GM19043 (cell line): ENCODE data around the gene NOS1.
"Not testable (repeated sequence)": the region's sequence is repeated elsewhere in the genome, so short reads cannot be mapped to it uniquely, and the experiment has no call there.

ENCODE experiments used
- ATAC-seq: cut with Tn5 transposase; IDR thresholded peaks from one replicate; pipeline ENCODE4 v1.9.1; 2021; ENCODE audit warnings: low read depth; ENCODE audit not compliant: unreplicated experiment

Gene NOS1

DNA sequence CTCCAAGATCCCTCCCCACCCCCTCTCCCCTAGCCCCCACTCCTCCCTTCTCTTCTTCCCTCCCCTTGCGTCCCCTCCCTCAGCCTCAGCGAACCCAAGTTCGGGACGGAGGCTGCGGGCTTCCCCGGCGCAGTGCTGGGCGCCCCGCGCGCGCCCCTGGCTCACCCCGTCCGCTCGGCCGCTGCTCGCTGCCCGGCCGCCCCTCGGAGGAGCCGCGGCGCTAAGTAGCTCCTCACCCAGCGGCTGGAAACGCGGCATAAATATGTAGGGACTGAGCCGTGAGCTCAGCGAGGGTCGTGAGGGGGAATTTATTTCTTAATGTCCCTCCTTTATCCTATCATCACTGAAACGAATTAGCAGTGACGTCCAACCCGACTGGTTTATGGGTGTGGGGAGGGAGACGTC, at the start of gene NOS1:
TSS of gene NOS1 (minus strand) at position 280 of the 405 bp plus-strand sequence. CDS start 30,557 bp downstream, outside the sequence.
- no peak for ATAC-seq

DNA sequence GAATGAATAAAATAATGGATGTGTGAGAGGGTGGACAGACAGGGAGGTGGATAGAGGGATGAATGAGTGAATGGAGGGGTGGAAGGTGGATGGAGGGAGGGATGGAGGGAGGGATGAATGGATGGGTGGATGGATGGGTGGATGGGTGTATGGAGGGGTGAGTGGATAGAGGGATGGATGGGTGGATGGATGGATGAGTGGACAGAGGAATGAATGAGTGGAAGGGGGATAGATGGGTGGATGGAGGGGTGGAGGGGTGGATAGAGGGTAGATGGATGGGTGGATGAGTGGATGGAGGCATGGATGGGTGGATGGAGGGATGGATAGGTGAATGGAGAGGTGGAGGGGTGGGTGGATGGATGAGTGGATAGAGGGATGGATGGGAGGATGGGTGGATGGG, 47.9 kb upstream of the NOS1 start:
- ATAC-seq, result no peak

DNA sequence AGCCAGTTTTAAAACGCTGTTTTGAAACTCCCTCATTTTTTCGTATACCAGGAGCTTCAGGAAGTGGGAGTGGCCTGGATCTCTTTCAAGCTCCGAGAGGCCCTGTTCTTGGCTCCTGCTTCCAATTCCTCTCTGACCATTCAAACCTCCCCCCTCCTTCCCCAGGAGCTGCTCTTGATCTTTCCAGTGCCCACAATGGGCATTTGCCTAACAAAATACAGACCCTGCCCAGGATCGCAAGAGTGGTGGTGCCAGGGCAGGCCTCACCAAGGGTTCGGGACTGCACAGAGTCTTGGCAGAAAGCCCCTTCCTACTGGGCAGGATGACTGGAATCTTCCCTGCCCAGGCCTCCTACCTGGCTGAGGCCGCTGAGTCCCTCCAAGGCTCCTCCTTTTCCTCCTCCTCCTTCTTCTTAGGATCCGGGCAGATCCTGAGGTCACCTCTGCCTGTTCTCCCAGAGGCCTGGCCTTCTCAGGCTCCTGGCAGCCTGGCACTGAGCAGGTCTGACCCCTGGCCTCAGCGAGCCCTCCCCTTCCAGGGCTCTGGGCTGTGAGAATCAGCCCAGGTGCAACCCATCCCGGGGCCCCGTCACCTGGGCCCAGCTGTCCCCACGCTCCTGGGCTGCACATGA, 46.9 kb upstream of the NOS1 start:
- no peak for ATAC-seq

DNA sequence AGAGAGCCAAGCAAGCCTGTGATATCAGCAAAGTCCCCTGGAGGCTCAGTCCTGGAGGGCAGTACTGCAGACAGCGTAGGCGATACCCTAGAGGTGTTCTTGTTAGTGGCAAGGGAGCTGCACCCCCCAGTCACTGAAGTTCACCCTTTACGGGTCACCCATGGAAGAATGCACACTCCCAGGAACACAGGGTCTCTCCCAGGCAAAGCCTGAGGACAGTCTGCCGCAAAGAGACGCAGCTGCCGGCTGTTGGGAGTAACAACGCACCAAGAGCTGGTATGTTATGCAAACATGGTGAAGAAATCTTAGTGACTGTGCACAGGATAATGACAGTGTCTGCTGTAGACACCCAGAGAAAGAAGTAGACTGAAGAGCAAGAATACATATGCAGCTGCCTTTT, 43.5 kb upstream of the NOS1 start:
- no peak for ATAC-seq

DNA sequence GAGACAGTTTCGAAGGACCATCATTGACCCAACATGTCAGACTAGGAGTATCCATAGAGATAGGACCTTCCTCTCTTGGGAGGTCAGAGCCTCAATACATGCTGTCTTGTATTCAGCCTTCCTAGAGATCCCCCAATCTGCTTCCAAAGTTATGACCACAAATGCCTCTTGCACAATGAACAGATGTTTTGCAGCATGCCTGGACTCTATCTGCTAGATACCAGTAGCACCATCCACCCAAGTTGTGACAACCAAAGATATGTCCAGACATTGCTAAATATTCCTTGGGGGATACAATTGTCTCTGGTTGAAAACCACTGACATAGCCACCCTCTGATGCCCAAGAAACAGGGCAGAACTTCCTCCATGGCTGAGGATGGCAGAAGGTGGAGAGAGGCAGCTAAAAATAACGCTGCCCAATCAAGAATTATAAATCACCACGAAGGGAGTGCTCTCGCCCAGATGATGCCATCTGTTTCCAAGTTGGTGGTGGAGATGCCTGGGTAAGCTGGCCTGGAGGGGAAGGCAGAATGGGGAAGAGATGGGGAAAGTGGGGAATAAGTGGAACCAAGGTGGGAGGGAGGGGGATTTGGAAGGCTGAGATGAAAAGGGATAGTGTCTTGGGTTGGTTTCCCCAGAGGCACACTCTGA, 42.9 kb upstream of the NOS1 start:
- ATAC-seq, result no peak

DNA sequence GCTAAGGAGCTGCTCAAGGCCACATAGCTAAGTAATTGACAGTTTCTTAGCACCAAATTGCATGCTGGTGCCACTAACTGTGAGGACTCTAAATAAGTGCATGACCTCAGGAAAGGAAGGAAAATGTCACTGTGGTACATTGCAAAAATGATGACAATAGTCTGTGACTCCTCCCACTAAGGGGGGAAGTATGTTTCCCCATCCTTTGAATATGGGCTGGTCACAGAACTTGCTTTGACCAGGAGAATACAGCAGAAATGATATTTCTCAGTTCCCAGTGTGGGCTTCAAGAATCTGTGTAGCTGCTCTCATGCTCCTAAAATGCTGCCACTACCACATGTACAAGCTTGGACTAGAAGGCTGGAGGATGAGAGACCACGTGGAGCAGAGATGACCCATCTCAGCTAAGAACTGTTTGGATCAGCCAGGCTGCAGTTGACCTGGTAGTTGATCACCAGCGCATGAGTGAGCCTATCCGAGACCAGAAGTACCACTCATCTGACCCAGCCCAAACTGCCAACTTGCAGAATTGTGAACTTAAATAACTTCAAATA, 42.2 kb upstream of the NOS1 start:
- ATAC-seq, result no peak

DNA sequence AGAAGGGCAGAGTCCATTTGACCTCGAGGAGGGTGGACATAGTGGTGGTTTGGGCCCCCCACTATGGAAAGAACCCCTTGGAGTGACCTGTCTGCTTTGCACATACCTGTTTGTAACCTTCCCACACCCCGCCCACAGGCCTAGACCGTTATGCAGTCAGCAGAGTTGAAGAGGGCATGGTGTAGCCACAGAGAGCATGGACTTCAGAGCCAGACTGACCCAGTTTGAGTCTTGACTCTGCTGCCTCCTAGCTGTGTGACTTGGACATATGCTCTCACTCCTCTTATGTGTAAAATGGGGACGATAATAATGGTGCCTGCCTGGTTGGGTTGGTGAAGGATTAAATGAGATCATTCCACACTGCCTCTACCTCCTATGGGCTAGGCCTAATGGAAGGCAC, 40.9 kb upstream of the NOS1 start:
- no peak for ATAC-seq

DNA sequence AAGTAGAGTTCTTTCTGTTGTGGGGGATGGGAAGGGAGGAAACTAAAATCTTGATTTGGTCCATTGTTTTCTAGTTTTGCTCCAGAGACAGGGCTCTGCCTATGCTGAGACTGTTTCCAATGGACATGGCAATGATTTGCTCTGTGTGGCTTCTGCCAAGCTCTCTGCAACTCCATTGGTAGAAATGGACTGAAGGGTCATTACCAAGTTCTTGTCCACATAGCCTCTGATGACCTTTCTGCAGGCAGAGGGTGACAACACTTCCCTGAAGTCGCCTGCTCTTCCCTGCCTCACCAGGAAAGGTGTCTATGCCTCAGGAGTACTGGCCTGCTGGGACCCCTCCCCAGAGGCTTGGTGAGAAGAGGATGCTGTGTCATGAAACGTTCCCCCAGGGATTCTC, 39.5 kb upstream of the NOS1 start:
- no peak for ATAC-seq

DNA sequence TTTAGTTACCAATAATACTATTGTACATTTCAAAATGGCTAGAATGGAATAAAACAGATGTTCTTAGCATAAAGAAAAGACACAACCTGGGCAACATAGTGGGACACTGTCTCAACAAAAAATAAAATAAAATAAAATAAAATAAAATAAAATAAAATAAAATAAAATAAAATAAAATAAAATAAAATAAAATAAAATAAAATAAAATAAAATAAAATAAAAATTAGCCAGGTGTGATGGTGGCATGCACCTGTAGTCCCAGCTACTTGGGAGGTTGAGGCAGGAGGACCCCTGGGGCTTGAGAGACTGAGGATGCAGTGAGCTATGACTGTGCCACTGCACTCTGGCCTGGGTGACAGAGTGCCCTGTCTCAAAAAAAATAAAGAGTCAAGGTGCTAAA, 37.1 kb upstream of the NOS1 start:
- ATAC-seq, result not testable (repeated sequence)

DNA sequence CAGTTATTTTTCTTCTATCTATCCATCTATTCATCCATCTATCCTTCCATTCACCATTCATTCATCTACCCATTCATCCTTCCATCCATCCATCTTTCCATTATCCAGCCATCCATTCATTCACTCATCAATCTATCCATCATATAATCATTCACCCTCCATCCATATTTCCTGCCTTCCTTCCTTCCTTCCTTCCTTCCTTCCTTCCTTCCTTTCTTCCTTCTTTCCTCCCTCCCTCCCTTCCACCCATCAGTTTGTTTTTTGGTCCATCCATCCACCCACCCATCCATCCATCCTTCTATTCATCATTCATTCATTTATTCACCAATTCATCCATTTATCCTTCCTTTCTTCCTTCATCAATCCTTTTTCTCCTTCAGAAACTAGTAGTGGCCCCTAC, 34.3 kb upstream of the NOS1 start:
- no peak for ATAC-seq

DNA sequence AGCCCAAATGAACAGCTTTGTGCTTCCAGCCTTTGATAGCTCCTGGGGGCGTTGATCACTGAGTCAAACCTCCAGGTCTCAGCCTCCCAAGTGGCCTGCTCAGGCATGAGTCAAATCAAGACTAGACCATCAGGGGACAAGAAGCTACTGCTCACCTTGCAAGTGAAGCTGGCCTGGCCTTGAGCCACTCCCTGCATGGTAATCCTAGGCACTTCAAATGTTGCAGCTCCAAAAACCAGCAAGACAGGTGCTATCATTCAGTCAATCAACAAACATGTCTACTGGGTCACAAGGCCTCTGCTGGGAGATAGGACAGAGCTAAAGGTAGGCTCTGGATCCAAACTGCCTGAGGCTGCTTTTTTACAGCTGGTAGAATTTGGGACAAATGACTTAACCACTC, 33.1 kb upstream of the NOS1 start:
- no peak for ATAC-seq

DNA sequence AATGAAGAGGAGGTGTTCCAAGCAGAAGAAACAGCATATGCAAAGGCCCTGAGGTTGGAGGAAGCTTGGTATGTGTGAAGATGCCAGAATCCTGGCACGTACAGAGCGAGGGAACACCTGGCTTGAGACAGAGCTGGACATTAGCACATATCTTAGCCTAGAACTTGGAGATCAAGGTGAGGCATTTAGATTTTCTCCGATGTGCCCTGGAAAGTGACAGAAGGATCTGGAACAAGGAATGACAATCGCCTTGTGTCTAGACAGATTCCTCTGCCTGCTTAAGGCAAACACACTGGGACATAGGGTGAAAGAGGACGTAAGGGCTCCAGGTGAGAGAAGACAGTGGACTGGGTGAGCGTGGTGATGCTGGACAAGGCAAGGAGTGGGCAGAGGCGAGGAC, 32.2 kb upstream of the NOS1 start:
- ATAC-seq, result no peak

DNA sequence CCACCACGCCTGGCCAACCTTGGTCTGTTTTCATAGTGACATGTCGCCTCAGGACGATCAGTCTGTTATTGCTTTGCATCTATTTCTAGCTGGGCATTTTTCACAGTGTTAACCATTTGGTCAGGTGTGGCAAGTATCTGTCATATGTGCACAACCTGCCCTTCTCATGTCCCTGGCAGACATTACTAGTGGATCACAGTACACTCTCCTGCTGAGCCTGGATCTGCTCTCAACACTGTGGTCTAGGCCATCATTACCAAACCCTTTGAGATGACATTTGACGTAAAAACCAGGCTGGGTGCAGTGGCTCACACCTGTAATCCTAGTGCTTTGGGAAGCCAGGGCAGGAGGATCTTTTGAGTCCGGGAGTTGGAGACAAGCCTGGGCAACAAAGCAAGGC, 29.4 kb upstream of the NOS1 start:
- ATAC-seq, result no peak

DNA sequence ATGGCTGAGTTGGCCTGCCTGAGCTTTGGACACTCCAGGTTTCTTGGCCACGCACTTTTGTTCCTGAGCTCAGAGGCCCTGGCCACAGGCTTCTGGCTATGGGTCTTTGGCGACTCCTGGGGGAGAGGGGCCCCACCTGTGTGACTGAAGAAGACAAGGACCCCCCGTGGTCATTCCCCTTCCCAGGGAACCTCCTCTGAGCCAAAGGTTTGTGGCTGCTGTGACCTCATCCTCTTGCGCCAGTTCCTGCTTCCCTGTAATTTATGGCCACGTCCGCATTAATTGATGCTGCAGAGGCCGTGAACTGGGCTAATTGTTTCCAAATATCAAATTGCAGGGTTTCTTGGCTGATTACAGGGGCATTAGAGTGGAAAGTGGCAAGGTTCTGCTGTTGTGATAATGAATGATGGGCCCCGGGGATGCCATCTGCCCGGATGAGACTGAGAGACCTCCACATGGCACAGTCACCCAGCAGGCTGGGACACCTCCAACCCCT, 27.6 kb upstream of the NOS1 start:
- no peak for ATAC-seq

DNA sequence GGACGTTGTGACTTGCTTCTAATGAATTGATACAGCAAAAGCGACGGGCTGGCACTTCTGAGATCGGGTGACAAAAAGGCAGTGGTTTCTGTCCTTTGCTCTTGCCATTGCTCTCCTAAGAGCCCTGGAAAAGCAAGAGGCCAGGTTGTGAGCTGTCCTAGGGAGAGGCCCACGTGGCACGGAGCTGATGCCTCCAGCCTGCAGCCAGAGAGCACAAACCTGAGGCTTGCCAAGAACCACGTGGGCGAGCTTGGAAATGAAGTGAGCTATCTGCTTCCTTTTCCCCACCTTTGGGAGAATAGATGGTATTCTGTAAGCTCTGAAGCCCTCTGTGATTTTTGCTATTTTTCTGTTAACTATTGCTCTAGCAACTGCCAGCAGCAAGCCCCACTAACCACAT, 26.4 kb upstream of the NOS1 start:
- ATAC-seq, result no peak

DNA sequence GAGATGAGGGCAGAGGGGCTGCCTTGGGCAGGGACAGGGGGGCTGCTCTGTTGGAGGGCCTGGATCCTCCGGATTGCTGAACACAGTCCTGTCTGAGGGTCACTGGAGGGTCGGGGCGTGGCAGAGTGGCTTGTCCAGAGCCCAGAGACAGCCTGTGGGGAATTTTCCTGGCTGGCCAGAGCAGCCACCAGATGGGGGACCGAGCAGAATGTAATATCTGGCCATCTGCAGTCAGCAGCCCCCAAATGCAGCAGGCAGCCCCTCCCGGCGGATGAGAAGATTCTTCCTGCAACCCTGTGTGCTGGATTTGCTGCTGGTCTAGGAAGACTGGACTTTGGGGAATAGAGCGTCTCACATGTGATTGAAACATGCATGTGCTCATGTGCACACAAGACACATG, 23.3 kb upstream of the NOS1 start:
- ATAC-seq, result no peak

DNA sequence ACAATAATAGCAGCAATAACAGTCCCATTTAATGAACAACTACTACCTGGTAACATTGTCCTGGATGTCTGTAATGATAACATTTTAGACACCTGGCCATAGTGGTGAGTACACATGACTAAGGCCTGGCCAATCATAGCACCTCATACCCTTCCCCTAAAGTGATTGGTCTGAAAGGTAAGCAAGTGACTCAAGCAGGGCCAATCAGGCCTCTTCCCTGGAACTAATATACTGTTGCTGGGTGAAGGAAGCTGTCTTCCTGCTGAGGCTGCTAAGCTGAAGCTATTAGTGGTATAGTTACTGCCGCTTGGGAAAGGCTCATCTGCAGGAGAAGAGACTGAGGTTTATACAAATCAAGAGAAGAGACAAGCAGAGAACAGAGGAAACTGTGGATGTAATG, 18.7 kb upstream of the NOS1 start:
- ATAC-seq, result no peak

DNA sequence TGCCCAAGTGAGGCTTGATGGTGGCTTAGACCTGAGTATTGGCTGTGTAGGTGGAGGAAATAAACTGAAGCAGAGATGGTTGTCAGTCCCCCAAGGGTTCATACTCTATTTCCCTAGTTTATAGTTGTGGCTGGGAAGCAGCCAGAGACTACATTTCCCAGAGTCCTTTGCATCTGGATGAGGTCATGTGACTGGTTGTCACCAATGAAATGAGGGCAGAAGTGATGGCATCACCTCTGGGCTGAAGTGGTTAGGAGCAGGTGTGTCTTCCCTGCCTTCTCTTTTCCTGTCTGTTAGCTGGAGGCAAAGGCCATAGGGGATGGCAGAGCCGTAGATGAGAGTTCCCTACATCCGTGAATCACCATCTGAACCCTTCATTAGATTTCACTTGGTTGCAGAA, 16.3 kb upstream of the NOS1 start:
- no peak for ATAC-seq

DNA sequence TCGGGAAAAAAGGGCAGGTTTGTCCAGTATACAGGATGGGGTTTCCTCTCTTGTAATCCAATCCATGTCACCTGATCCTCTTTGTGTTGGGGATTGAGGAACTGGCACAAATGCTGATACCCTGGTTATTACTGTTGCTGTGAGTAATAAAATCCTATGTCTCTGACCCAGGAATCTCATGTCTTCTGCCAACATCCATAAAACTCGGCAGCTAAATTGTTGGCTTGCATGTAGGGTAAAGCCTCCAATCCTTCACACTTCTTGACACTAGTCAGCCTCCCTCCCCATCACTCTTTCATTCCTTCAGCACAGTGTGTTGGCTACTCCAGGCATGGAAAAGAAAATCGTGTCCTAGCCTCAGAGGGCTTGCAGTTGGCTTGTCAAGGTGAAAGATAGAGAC, 9.2 kb upstream of the NOS1 start:
- ATAC-seq, result no peak

DNA sequence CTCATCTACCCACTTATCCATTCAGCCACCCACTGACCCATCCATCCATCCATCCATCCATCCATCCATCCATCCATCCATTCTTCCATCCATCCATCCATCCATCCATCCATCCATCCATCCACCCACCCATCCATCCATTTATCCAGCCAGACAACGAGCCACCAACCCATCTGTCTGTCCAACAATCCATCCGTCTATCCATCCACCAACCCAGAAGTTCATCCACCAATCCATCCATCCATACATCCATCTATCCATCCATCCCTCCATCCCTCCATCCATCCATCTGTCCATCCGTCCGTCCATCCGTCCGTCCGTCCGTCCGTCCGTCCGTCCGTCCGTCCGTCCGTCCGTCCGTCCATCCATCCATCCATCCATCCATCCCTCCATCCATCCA, 8.6 kb upstream of the NOS1 start:
- ATAC-seq, result not testable (repeated sequence)

DNA sequence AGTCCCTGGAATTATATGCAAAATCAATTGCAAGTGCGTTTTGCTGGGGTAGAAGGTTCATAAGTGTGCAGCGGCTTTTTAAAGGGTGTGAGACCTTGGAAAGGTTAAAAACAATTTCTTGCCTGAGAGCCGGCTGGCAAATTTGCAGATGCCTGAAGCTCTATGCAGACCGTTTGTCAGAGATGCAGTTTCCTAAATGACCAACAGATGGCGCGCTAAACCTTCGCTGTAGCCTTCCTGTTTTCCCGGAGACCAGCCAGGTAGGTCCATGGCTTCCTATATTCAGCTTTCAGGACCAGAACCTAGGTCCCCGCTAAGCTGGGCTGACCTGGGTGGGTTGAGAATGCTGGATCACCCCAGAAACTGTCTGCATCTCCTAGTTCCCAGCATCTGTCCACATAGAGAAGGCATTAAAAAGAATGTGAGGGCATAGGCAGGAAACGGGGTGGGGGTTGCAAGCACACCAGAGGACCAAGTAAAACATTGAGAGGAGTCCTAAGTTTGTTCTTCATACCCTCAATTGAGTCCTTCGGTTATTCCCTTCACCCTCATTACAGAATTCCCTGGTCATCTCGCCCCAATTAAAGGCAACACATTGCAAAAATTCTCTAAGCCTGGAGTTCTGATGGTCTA, 5.7 kb upstream of the NOS1 start:
- ATAC-seq, result no peak
